Ishikawa (cell line): ENCODE measurements around the gene PDS5B.

ENCODE experiments used
- CEBPB ChIP-seq: IDR thresholded peaks from 2 replicates; pipeline ENCODE4 v1.6.1; 2012
- CREB1 ChIP-seq: IDR thresholded peaks from 2 replicates; pipeline ENCODE4 v1.6.1; 2012; ENCODE audit warnings: low read depth
- EP300 ChIP-seq: IDR thresholded peaks from 2 replicates; pipeline ENCODE4 v1.6.1; 2012; ENCODE audit warnings: borderline replicate concordance
- FOXM1 ChIP-seq: IDR thresholded peaks from 2 replicates; pipeline ENCODE4 v1.6.1; 2012; ENCODE audit warnings: low read depth, borderline replicate concordance
- NFIC ChIP-seq: IDR thresholded peaks from 2 replicates; pipeline ENCODE4 v1.6.1; 2012
- RAD21 ChIP-seq: IDR thresholded peaks from 2 replicates; pipeline ENCODE4 v1.6.1; 2012; ENCODE audit warnings: low read depth
- TAF1 ChIP-seq: IDR thresholded peaks from 2 replicates; pipeline ENCODE4 v1.6.1; 2012; ENCODE audit warnings: low read depth, mild to moderate bottlenecking
- TCF12 ChIP-seq: IDR thresholded peaks from 2 replicates; pipeline ENCODE4 v1.6.1; 2012; ENCODE audit warnings: low read depth
- TEAD4 ChIP-seq: IDR thresholded peaks from 2 replicates; pipeline ENCODE4 v1.6.1; 2012
- YY1 ChIP-seq: IDR thresholded peaks from 2 replicates; pipeline ENCODE4 v1.6.1; 2012; ENCODE audit warnings: low read depth
- ZBTB7A ChIP-seq: IDR thresholded peaks from 2 replicates; pipeline ENCODE4 v1.6.1; 2012; ENCODE audit warnings: low read depth
- TF ChIP-seq, protein P1 (sequence below): IDR thresholded peaks from 2 replicates; pipeline ENCODE4 v1.6.1; 2012
- TF ChIP-seq, protein P2 (sequence below): IDR thresholded peaks from 2 replicates; pipeline ENCODE4 v1.6.1; 2012
- TF ChIP-seq, protein P3 (sequence below): IDR thresholded peaks from 2 replicates; pipeline ENCODE4 v1.6.1; 2012; ENCODE audit warnings: low read depth, mild to moderate bottlenecking

DNA sequence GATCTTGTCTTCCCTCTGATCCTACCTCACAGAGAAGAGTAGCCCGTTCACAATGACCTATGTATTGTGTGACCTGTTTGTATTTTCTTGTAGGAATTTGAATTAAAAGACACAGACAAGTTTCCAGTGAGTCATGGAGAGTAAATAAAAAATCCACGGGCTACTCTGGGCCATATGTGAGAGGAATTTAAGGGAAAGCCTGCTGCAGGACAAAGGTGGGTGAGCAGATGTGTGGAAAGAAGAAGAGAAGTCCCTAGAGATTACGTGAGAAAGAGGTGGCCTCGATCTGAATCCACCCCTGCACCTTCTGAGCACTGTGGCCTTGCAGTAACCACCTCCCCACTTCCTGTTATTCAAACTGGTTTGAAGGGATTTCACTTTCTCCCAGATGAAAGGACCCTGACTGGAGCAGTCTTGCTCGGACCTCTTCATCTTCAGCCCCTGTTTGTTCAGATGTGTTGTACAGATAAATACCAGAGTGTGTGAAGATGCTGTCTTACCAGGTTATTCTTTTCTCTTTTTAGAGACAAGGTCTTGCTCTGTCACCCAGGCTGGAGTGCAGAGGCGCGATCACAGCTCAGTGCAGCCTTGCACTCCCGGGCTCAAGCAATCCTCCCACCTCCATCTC lies 205.4 kb downstream of the PDS5B start:
- no peak for TF ChIP-seq NFIC
- TF ChIP-seq YY1, result no peak
- TF ChIP-seq RAD21, result no peak
- no peak for TF ChIP-seq EP300
- no peak for TF ChIP-seq TCF12
- no peak for TF ChIP-seq CEBPB
- TF ChIP-seq ZBTB7A, result no peak
- TF ChIP-seq TAF1, result no peak
- TF ChIP-seq, protein P1, sequence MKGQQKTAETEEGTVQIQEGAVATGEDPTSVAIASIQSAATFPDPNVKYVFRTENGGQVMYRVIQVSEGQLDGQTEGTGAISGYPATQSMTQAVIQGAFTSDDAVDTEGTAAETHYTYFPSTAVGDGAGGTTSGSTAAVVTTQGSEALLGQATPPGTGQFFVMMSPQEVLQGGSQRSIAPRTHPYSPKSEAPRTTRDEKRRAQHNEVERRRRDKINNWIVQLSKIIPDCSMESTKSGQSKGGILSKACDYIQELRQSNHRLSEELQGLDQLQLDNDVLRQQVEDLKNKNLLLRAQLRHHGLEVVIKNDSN, result no peak
- TF ChIP-seq, protein P2, sequence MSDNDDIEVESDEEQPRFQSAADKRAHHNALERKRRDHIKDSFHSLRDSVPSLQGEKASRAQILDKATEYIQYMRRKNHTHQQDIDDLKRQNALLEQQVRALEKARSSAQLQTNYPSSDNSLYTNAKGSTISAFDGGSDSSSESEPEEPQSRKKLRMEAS, result no peak
- no peak for TF ChIP-seq CREB1
- TF ChIP-seq, protein P3, sequence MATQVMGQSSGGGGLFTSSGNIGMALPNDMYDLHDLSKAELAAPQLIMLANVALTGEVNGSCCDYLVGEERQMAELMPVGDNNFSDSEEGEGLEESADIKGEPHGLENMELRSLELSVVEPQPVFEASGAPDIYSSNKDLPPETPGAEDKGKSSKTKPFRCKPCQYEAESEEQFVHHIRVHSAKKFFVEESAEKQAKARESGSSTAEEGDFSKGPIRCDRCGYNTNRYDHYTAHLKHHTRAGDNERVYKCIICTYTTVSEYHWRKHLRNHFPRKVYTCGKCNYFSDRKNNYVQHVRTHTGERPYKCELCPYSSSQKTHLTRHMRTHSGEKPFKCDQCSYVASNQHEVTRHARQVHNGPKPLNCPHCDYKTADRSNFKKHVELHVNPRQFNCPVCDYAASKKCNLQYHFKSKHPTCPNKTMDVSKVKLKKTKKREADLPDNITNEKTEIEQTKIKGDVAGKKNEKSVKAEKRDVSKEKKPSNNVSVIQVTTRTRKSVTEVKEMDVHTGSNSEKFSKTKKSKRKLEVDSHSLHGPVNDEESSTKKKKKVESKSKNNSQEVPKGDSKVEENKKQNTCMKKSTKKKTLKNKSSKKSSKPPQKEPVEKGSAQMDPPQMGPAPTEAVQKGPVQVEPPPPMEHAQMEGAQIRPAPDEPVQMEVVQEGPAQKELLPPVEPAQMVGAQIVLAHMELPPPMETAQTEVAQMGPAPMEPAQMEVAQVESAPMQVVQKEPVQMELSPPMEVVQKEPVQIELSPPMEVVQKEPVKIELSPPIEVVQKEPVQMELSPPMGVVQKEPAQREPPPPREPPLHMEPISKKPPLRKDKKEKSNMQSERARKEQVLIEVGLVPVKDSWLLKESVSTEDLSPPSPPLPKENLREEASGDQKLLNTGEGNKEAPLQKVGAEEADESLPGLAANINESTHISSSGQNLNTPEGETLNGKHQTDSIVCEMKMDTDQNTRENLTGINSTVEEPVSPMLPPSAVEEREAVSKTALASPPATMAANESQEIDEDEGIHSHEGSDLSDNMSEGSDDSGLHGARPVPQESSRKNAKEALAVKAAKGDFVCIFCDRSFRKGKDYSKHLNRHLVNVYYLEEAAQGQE, result no peak
- TF ChIP-seq TEAD4, result no peak
- TF ChIP-seq FOXM1, result no peak
